ENCODE measurements around the gene TAS2R1.

The TAS2R1 gene, protein sequence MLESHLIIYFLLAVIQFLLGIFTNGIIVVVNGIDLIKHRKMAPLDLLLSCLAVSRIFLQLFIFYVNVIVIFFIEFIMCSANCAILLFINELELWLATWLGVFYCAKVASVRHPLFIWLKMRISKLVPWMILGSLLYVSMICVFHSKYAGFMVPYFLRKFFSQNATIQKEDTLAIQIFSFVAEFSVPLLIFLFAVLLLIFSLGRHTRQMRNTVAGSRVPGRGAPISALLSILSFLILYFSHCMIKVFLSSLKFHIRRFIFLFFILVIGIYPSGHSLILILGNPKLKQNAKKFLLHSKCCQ

DNA sequence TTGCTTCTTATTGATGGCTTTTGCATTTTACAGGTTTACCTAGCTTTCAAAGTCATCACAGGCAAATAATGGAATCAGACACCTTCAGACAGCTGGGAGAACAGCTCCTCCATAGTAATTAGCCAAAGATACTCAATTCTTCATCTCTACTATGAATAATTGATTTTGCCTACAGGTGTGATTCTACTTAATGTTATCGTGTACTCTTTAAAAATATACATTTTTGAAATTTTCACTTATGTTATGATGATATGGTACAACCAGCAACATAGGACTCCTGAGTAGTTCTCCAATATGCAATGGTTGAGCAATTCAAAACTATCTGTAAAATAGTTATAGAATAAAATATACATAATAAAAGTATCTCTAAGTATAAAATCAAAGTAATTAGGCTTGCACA, at the start of gene TAS2R1:
Gene TAS2R1 (minus strand): TSS at position 101 of the 400 bp plus-strand sequence. CDS start 319 bp downstream, outside the sequence.
- DNase-seq: no peak

DNA sequence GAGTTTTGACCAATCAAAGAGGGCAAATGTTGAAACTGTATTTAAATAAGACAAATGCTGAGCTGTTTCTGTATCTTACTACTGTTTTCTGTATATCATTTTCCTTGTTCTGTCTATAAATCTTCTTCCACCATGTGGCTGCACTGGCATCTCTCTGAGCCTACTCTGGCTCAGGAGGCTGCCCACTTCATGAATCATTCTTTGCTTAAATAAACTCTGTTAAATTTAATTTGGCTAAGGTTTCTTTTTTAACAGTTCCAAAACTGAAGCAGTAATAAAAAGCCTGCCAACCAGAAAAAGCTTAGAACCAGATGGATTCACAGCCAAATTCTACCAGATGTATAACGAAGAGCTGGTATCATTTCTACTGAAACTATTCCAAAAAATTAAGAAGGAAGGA, 40.2 kb upstream of the TAS2R1 start:
- no peak for DNase-seq

DNA sequence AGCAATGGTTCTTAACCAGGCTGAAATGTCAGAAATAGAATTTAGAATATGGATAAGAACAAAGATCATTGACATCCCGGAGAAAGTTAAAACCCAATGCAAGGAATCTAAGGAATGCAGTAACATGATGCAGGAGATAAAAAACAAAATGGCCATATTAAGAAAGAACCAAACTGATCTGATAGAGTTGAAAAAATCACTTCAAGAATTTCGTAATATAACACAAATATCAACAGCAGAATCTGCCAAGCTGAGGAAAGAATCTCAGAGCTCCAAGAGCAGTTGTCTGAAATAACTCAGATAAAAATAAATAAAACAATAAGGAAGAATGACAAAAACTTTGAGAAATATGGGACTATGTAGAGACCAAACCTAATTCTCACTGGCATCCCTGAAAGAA, 37.8 kb upstream of the TAS2R1 start:
- no peak for DNase-seq

DNA sequence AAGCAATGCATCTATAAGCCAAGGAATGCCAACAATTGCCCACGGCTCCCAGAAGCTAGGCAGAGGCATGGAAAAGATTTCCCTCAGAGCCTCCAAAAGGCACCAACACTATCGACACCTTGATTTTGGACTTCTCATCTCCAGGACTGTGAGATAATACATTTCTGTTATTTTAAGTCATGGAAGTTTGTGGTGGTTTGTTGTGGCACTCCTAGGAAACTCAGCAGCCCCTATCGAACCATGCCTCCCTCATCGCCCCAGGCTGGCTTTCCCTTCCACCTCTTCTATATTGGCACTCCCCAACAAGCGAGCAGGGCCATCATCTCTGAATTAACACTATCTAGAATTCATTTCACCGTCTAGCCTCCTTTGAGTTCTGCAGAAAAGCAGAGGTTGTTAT, 33.7 kb upstream of the TAS2R1 start:
- DNase-seq: no peak

DNA sequence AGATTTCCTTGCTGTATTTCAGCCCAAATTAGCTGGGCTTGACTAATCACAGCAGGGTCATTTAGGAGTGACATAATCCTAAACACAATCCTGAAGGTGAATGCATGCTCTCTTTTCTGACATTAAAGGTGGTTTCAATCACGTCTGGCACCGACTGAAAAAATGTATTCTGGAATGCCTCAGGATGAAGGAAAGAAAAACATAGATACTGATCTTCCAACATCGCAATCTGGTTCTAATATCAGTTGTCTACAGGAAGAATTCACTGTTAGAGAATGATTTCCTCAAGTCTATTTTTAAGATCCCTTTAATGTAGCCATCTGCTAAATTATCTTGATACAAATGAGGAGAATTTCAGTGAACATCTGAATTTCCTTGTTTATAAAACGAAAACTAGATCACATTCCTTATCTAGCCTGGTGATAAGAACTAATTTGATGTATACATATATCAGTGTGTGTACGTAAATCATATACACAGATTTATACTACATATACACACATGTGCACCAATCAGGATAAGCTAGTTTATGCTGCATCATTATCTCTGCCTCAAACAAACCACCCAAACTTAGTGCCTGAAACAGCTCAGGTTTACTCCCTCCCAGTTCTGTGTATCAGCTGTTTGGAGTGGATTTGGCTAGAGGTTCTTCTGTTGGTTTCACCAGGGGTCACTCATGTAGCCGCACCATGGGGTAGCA, 31.3 kb upstream of the TAS2R1 start:
- no peak for DNase-seq

DNA sequence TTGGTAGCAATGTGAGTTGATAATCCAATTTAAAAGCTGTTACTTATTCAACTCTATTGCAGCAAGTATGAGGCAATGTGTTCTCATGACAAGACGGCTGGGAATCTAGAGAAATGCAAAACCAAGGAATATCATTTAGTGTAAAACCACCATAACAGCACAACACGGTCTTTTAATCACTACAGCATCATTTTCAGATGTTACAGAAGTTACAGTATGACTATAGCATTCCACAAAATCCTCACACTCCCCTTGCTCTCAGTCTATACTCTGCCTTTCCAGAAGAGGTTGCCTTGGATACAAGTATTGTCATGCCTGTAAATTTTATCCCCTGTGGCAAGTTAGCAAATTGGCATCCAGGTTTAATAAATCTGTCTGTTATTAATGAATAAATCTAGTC, 28.6 kb upstream of the TAS2R1 start:
- DNase-seq: no peak

DNA sequence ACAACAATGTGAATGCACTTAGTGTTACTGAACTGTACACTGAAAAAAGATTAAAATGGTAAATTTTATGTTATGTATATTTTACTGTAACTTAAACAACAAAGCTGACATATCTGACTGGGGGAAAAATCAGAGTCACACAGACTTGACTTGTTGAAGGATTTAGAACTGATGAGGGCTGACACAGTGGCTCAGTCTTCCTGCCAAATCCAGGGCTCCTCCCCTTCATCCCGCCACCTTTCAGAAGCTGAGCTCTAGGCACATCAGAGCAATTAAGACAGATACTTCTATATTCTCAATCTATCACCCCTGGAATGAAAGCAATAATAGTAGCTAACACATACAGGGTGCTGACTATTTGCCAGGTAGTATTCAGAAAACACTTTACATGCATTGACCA, 27.7 kb upstream of the TAS2R1 start:
- no peak for DNase-seq

DNA sequence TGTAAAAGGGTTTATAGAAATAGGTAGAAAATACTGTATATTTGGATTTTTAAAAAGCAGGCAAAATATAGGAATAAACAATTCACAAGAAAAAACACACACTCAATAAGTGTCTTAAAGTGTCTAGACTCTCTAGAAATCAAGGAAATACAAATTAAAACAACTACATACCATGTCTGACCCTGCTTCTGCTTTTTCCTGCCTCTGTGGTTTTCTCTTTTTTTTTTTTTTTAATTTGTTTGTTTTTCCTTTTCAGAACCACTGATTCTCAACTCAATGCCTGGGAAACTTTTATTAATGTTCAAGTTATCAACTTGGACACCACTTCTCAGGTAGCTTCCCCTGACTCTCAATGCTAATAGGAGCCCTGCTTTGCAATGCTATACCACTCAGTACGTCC, 25.5 kb upstream of the TAS2R1 start:
- DNase-seq: no peak

DNA sequence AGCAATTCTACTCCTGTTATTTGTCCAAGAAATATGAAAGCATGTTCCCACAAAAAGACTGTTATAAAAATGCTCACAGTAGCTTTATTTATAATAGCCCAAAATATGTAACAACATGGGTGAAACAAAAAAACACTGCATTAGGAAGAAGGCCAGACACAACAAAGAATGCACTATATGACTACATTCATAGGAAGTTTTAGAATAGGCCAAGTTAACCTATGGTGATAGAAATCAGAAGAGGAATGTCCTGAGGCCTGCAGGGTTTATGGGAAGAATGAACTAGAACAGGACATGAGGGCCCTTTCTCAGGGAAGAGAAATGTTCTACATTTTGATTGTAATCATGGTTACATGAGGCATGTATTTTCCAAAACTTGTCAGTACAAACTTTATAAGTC, 24.7 kb upstream of the TAS2R1 start:
- DNase-seq: no peak

DNA sequence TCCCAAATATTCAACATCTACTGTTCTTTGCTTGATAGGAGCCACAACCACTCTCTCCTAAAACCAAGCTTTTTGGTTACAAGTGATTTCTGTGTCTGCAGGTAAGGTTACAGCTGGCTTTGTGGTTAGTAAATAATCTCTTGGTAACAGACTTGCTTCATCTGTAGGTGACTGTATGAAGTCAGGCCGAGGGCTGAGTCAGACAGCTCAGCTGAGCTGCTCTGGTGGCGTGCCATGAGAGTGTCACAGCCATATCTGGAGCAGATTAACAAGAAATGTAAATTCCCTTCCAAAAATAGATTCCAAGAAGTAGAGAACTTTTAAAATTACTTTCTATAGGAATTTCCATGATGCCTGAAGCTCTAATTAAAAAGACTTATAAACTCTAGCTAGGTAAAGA, 23.7 kb upstream of the TAS2R1 start:
- no peak for DNase-seq

DNA sequence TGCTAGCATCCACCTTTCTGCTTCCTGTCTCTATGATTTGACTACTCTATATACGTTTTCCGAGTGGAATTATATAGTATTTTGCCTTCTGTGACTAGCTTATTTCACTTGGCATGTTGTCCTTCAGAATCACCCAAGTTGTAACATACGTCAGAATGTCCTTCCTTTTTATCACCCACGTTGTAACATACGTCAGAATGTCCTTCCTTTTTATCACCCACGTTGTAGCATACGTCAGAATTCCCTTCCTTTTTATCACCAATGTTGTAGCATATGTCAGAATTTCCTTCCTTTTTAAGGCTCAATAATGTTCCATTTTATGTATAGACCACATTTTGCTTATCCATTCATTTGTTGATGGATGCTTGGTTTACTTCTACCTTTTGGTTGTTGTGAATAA, 22.9 kb upstream of the TAS2R1 start:
- DNase-seq: no peak

DNA sequence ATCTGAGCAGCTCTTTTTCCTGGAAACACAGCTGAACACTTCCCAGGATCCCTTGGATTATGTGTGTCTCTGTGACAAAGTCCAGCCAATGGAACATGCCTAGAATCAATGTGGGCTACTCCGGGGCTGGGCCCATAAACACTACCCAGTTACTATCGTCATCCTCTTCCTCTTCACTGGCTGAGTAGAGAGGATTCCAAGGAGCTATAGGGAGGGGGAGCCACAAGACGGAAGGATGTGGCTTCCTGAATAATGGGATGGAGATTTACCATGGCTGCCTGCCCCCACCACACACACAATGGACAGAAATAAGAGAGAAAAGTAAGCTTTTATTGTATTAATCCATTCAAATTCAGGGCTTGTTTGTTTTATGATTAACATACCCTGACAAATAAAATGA, 22.1 kb upstream of the TAS2R1 start:
- no peak for DNase-seq

DNA sequence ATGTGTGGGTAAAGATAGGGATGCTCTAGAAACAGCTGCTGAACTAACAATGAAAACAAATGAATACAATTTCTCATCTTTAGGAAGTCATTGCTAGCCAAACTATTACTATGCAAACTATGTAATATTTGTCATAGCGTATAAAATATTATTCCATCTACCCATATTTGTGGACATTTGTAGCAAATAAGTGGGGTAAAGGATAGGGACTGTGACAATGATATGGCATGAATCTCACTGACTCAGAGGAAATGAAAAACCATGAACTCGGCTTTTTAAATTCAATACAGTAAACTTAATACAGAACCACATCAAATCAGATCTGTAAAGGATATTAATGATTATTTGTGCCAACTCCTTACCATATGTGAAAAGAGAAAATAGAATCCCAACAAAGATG, 16.7 kb upstream of the TAS2R1 start:
- no peak for DNase-seq

DNA sequence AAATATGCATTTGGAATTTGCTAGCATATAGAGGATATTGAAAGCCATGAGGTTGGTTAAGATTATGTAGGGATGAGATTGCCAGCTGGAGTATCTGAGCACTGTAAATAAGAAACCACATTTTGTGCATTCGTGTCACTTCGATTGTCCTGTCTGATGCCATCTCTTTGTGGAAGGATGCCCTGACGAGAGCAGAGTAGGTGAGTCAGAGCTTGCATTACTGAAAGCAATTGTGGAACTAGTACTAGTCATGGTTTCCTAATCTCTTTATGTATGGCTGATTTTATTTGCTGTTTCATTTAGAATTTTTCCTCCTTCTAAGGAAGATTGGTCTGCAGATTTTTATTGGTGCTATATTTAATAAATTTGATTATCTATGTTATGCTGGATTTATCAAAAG, 14.5 kb upstream of the TAS2R1 start:
- no peak for DNase-seq

DNA sequence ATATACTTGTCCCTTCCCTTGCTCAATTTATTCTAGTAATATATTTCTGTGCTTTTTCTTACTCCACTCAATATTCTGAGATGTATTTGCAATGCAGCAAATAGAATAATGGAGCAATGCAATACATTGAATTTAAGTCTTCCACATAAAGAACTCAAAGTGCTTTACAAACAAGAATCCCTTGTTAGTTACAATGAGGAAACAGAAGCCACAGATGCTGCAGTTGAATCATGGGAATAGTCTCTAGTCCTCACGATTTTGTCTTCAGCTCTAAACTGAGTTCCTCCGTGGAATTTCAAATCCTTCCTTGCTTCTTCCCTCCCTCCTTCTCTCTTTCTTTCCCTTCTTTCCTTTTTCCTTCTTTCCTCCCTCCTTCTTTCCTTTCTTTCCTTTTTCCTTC, 12.5 kb upstream of the TAS2R1 start:
- DNase-seq: no peak

DNA sequence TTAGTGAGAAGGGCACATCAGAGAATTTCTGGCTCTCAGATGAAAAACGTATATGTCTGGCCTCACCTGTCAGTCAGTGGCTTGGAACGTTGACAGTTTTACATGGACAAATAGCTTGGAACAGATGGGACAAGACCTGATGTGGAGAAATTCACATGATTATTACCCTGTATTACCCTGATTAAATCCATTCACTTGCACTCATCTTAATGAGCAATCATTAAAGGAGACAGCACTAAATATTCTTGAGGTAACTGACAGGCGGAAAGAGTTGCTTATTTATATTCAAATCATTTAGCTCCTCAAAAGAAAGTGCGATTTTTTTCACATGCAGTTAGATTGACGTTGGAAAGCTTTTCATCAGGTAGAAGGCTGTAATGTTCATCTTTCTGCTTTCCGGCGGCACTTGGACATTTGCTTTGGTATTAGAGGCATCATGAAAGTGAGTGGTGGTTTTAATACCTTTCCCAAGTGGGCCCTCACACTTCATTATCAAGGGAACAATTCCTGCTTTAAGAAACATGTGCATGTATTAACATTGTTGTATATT, 11.7 kb upstream of the TAS2R1 start:
- no peak for DNase-seq

DNA sequence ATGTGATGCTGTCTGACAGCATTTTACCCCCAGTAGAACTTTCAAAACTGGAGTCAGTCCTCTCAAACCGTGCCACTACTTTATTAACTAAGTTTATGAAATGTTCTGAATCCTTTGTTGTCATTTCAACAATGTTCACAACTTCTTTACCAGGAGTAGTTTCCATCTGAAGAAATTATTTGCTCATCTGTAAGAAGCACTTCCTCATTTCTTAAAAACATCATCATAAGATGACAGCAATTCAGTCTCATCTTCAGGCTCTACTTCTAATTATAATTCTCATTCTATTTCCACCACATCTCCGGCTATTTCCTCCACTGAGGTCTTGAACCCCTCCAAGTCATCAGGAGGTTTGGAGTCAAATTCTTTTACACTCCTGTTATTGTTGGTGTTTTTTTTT, 2.3 kb upstream of the TAS2R1 start:
- no peak for DNase-seq

DNA sequence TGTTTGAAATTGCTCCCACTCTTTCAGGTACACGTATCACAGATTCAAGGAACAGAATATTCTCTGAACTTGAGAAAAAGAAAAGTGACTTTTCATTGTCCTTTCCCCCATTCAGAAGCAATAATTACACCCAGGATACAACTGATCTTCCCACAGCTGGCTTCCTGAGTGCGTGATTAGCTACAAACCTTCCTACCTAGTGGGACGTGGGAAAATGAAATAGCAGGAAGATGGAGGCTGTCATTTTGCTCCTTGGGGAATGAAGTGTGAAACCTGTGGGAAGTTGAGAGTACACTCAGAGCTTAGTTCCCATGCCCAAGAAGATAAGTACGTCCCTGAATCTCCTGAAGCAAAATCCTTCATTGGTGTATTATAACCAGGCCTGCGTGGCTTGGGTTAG, 2.6 kb downstream of the TAS2R1 start:
- no peak for DNase-seq

DNA sequence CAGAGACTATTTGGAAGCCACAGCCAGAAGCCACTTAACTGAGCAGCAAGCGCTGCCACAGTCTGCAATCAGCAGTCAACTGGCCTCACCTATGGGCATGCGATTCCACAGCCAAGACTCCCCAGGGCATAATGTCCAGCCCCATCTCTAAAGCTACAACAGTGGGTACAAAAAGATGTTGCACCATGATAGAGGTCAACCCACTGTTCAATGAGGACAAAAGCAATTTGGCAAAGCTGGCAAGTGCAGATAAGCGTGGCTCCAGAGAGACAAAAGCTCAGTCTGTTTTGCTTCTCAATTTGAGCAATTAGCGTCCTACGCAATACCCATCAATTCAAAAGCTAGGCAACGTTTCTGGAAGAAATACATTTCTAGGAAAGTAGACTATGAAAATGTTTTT, 3.2 kb downstream of the TAS2R1 start:
- no peak for DNase-seq

DNA sequence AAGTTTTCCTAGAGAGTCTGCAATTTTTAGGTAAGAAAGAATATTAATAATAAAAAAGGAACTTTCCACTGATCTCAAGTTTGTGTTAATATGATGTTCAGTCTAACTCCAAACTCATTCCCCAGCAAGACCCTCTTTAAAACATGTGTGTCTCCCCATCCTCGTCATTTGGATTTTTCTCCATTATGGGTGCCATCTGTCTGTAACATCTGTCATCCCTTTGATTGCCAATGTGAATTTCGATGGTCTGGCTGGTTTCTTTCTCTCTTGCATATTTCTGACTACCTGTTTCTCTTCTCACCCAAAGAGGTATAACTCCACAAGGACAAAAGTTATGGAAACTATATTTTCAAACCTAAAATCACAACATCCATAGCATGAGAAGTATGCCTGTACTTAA, 4.4 kb downstream of the TAS2R1 start:
- no peak for DNase-seq

DNA sequence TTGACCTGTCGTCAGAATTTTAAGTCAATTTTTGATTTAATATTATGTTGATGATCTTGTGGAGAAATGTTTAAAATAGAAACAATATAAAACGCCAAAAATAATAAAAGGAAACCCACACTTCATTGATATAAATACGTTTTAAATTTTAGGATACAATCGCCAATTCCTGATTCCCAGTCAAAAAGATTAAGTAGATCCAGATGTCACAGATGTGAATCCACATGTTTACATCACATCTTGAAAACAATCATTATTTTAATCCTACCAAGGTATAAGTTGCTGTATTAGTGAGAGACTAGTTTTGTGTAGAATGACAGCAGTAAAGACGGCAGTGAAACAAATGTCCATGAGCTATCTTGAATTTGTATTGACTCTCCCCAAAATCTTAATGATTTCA, 4.9 kb downstream of the TAS2R1 start:
- no peak for DNase-seq

DNA sequence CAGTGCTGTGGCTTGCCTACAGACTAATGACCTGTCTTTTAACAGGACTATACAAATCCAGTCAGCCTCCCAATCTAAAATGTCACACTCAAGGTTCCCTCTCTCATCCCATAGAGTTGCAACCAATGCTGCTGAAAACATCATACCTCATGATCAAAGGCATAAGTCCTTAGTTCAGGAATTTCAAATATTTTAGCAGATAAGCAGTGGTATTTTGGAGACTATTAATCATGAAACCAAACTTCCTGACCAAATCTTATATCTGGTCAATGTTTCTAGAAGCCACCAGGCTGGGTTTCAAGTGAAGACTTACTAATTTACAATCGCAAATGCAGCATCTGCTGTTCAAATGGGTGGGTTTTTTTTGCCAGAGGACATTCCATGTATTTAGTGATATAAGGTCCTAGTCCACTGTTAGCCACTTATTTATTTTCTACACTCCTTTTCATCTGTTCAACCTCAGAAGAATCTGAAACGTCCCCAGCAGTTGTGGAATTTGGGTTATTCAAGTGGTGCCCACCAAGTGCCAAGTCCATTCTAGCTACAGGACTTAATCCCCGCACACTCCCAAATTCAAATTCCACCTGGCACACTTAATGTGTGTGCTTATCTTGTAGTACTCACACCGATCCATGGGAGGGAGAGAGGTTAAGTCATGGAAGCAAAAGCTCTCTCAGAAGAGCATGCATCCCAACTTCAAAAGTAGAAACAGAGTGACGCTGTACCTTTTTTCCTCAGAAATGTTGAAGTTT, 5.8 kb downstream of the TAS2R1 start:
- DNase-seq: no peak

DNA sequence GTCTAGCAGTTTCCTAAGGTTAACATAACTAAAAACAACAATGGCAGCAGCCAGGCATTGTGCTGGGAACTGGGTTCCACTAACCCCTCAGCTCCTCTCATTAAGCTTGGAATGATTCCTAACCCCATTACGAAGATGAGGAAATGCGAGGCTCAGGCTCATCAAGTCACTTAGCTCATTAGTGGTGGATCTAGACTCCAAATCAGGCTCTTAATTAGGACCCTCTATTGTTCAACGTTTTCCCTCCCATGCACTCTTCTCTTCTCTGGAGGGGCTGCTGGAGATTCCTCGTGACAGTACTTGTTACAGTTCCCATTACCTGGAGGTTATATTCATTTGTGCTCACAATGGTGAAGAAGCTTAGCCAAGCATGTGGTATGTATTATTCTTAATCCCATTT, 6.5 kb downstream of the TAS2R1 start:
- DNase-seq: no peak

DNA sequence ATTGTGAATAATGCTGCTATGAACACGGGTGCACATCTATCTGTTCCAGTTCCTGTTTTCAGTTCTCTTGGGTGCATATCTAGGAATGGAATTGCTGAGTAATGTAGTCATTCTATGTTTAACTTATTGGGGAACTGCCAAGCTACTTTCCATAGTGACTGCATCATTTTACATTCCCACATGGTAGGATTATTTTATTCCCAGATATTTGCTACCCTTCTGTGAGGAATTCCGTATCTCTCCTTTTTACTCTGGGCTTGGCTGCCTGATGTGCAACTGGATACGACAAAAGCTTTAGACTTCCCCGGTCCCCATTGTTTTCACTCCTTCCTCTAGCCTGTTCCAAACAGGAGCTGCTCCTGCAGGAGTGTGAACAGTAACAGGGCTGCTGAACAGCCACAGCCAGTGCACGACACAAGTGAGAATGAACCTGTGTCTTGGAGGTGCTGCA, 7.2 kb downstream of the TAS2R1 start:
- no peak for DNase-seq

Data from cortex of kidney (tissue), 1 donor.